ENCODE data around the gene CYTH3.

GRCh38 chr7:6139189-6139996, 133.0 kb downstream of the CYTH3 start:
- TF ChIP-seq, protein P1, sequence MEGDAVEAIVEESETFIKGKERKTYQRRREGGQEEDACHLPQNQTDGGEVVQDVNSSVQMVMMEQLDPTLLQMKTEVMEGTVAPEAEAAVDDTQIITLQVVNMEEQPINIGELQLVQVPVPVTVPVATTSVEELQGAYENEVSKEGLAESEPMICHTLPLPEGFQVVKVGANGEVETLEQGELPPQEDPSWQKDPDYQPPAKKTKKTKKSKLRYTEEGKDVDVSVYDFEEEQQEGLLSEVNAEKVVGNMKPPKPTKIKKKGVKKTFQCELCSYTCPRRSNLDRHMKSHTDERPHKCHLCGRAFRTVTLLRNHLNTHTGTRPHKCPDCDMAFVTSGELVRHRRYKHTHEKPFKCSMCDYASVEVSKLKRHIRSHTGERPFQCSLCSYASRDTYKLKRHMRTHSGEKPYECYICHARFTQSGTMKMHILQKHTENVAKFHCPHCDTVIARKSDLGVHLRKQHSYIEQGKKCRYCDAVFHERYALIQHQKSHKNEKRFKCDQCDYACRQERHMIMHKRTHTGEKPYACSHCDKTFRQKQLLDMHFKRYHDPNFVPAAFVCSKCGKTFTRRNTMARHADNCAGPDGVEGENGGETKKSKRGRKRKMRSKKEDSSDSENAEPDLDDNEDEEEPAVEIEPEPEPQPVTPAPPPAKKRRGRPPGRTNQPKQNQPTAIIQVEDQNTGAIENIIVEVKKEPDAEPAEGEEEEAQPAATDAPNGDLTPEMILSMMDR (IDR thresholded peaks at IDR 0.05): no peak
- no peak for TF ChIP-seq POLR2A (IDR thresholded peaks at IDR 0.05)
